Transverse colon (tissue), 4 donors: ENCODE results near the gene PRG3.

Experiments used
- POLR2A ChIP-seq: fragments of 450-650 bp; IDR thresholded peaks from one replicate; pipeline ENCODE4 v1.6.1; 2016; ENCODE audit warnings: antibody characterized with exemption, mild to moderate bottlenecking, moderate library complexity
- POLR2AphosphoS5 ChIP-seq, 3 donors: sonication (generic); formaldehyde crosslinking; IDR thresholded peaks; one replicate each; pipeline ENCODE4 v1.6.1; 2016; ENCODE audit warnings: antibody characterized with exemption in 3 of 3
- TF ChIP-seq, protein P1 (sequence below), 5 experiments: fragments of 200-600 bp in 3 of 5; fragments of 450-650 bp in 2 of 5; sonication (generic) in 3 of 5; IDR thresholded peaks; 1 replicate in 2 of 5; 2 replicates in 3 of 5; pipeline ENCODE4 v1.5.1; 2016 to 2017; ENCODE audit warnings: antibody characterized with exemption in 5 of 5, inconsistent platforms in 3 of 5, mild to moderate bottlenecking in 2 of 5, moderate library complexity in 1 of 5

DNA sequence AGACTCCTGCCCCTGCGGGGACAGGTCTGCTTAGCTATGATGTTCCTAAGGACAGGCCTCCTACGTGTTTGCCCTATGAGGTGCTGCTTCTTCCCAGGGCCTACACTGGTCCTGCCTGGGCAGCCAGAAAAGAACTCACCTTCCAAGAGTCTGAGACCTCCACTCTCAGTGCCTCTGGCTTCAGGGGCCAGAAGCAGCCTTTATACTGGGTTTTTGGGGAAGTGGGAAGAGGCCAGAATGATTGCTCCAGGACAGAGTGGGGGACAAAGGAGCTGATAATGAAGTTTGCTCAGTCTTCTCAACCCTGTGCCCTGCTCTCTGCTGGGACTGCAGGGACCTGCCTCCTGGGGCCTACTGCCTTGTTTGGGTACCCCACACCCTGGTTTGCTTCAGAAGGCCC, at the start of gene PRG3:
- TF ChIP-seq, protein P1, sequence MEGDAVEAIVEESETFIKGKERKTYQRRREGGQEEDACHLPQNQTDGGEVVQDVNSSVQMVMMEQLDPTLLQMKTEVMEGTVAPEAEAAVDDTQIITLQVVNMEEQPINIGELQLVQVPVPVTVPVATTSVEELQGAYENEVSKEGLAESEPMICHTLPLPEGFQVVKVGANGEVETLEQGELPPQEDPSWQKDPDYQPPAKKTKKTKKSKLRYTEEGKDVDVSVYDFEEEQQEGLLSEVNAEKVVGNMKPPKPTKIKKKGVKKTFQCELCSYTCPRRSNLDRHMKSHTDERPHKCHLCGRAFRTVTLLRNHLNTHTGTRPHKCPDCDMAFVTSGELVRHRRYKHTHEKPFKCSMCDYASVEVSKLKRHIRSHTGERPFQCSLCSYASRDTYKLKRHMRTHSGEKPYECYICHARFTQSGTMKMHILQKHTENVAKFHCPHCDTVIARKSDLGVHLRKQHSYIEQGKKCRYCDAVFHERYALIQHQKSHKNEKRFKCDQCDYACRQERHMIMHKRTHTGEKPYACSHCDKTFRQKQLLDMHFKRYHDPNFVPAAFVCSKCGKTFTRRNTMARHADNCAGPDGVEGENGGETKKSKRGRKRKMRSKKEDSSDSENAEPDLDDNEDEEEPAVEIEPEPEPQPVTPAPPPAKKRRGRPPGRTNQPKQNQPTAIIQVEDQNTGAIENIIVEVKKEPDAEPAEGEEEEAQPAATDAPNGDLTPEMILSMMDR (IDR thresholded peaks at IDR 0.05) = no peak
- TF ChIP-seq POLR2A = no peak
- TF ChIP-seq POLR2AphosphoS5 (IDR thresholded peaks at IDR 0.05) = no peak
